HL-60 (cell line): ENCODE data around the gene FLNB.

Source experiments
- GABPA ChIP-seq: IDR thresholded peaks from 2 replicates; pipeline ENCODE4 v1.6.1; 2012; ENCODE audit warnings: low read depth
- POLR2AphosphoS5 ChIP-seq: IDR thresholded peaks from 2 replicates; pipeline ENCODE4 v1.6.1; 2012; ENCODE audit warnings: low read depth
- SPI1 ChIP-seq: IDR thresholded peaks from 2 replicates; pipeline ENCODE4 v1.6.1; 2012; ENCODE audit warnings: low read depth, mild to moderate bottlenecking, borderline replicate concordance
- TF ChIP-seq, protein P1 (sequence below): IDR thresholded peaks from one replicate; pipeline ENCODE4 v1.5.1; 2011; ENCODE audit warnings: low read length, control low read depth, inconsistent platforms; ENCODE audit not compliant: insufficient read depth
- TF ChIP-seq, protein P2 (sequence below): IDR thresholded peaks from 2 replicates; pipeline ENCODE4 v1.6.1; 2012; ENCODE audit warnings: low read depth; ENCODE audit not compliant: insufficient replicate concordance

DNA sequence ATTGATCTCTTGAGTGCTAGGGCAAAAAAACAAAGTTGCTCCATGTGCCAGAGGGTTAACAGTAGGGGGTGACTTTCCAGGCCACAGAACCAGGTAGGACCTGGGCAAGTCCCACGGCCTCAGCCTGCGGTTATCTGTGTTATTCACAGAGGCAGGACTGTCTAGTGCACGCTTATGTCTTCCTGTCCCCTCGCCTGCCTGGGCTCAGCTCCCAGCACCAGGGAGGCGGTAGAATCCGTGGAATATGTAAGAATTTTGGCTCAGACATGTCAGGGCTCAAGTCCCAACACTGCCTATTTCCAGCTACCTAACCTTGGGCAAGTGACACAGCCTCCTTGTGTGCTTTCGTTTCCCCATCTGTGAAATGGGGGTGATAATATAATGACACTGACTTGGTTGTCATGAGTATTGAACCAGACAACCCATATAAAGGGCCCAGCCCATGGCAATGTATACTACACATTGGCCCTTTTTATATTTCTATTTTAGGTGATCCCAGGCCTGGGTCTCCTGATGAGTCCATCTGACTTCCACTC lies 44.3 kb upstream of the FLNB start:
- TF ChIP-seq, protein P1, sequence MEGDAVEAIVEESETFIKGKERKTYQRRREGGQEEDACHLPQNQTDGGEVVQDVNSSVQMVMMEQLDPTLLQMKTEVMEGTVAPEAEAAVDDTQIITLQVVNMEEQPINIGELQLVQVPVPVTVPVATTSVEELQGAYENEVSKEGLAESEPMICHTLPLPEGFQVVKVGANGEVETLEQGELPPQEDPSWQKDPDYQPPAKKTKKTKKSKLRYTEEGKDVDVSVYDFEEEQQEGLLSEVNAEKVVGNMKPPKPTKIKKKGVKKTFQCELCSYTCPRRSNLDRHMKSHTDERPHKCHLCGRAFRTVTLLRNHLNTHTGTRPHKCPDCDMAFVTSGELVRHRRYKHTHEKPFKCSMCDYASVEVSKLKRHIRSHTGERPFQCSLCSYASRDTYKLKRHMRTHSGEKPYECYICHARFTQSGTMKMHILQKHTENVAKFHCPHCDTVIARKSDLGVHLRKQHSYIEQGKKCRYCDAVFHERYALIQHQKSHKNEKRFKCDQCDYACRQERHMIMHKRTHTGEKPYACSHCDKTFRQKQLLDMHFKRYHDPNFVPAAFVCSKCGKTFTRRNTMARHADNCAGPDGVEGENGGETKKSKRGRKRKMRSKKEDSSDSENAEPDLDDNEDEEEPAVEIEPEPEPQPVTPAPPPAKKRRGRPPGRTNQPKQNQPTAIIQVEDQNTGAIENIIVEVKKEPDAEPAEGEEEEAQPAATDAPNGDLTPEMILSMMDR, result no peak
- TF ChIP-seq POLR2AphosphoS5, result no peak
- TF ChIP-seq GABPA, result no peak
- TF ChIP-seq, protein P2, sequence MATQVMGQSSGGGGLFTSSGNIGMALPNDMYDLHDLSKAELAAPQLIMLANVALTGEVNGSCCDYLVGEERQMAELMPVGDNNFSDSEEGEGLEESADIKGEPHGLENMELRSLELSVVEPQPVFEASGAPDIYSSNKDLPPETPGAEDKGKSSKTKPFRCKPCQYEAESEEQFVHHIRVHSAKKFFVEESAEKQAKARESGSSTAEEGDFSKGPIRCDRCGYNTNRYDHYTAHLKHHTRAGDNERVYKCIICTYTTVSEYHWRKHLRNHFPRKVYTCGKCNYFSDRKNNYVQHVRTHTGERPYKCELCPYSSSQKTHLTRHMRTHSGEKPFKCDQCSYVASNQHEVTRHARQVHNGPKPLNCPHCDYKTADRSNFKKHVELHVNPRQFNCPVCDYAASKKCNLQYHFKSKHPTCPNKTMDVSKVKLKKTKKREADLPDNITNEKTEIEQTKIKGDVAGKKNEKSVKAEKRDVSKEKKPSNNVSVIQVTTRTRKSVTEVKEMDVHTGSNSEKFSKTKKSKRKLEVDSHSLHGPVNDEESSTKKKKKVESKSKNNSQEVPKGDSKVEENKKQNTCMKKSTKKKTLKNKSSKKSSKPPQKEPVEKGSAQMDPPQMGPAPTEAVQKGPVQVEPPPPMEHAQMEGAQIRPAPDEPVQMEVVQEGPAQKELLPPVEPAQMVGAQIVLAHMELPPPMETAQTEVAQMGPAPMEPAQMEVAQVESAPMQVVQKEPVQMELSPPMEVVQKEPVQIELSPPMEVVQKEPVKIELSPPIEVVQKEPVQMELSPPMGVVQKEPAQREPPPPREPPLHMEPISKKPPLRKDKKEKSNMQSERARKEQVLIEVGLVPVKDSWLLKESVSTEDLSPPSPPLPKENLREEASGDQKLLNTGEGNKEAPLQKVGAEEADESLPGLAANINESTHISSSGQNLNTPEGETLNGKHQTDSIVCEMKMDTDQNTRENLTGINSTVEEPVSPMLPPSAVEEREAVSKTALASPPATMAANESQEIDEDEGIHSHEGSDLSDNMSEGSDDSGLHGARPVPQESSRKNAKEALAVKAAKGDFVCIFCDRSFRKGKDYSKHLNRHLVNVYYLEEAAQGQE, result no peak
- no peak for TF ChIP-seq SPI1
